HG03064 (cell line): ENCODE results near the gene INTS6.

Source experiments
- ATAC-seq: cut with Tn5 transposase; IDR thresholded peaks from one replicate; pipeline ENCODE4 v1.9.1; 2021; ENCODE audit warnings: low read depth; ENCODE audit not compliant: unreplicated experiment

Gene INTS6

GRCh38 chr13:51452361-51453206 lies at the start of gene INTS6:
TSS of gene INTS6 (minus strand) at chr13:51453036. CDS start at chr13:51452525, 511 bp downstream.
- ATAC-seq: peak; percentile 55

DNA sequence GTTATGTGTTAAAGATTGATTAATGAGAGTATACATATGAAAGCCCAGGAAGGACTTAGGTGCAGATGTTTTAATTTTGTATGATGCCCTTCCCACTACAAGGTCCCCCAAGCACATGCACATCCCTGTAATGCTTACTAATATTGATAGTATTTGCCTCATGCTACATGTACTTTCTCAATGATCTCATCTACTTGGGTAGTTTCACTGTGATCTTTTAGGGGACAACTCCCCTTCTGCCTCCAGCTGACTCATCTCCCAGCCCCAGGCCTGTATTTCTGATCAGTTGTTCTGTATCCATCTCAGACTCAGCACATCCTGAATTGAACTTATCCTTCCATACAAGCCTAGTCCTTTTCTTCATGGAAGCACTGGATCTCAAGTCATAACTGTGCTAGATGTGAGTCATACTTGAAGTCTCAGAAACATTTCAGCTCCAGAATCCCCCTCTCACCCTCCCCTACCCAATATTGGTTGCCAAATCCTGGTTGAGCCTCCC lies 49.4 kb upstream of the INTS6 start:
- peak; percentile 88 for ATAC-seq

DNA sequence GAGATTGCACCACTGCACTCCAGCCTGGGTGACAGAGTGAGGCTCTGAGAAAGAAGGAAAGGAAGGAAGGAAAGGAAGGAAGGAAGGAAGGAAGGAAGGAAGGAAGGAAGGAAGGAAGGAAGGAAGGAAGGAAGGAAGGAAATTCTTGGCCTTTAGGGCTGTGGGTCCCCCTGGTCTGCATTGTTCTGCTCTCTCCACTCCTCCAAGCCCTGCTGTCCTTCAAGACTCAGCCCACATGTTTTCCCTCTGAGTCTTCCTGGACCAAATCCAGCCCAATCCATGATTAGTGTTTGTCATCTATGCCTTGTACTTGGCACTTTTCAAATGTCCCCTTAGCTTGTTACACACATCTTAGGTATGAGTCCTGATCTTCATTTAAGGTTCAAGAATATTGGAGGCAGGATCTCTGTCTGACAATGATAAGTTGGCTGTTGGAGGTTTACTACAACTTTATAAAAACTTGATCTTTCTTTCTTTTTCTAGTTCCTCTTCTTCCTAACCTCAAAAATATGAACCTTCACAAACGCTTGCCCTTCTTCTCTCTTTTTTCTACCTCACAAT lies 48.8 kb upstream of the INTS6 start:
- ATAC-seq: peak; percentile 20

- ATAC-seq: no peak
Observed at GRCh38 chr13:51501096-51501495, 48.3 kb upstream of the INTS6 start.

- no peak for ATAC-seq
Observed at GRCh38 chr13:51500687-51501086, 47.9 kb upstream of the INTS6 start.

DNA sequence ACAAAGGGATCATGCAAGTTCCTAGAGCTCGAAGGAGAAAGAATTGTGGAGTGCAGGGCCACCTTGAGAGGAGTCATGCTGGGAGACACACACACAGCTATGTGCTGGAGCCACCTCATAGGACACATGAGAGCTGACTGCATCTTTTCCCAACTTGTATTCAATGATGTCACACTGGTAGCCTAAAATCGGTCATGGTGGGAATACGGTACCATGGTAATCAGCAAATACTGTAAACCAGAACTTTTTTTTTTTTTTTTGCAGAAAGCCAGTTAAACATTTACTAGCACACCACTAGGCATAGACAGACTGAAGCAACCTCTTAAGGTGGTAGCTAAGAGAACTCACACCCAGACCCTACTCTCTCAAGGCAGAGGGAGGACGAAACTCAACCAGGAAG lies 47.0 kb upstream of the INTS6 start:
- no peak for ATAC-seq

DNA sequence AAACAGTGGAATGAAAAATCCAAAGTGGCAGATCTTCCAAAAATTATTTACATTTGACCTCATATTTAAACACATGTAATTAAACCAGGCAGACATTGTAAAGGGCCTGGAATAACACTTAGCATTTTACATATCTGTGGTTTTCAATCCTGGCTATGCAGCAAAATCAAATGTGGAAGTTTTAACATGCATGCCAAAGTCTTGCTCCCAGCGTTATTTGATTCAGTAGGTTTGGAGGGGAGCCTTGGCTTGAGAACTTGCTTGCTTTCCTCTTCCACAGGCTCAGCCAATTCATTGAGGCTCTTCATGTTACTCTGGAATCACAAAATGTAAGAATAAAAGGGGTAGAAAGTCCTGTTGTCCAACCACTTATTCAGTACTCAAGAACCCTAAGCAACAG lies 42.5 kb upstream of the INTS6 start:
- no peak for ATAC-seq

DNA sequence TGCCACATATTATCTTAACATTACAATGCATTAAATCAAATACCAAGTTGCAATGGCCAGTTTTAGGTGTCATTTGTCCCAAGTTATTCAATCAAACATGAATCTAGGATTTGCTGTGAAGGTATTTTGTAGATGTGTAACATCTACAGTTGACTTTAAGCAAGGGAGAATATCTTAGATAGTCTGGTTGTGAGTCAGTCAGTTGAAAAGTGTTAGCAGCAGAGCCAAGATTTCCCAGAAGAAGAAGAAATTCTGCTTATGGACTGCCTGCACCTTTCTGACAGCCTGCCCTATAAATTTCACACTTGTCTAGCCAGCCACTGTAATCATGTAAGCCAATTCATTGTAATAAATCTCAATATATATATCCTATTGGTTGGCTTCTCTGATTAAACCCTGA lies 41.3 kb upstream of the INTS6 start:
- ATAC-seq: no peak

DNA sequence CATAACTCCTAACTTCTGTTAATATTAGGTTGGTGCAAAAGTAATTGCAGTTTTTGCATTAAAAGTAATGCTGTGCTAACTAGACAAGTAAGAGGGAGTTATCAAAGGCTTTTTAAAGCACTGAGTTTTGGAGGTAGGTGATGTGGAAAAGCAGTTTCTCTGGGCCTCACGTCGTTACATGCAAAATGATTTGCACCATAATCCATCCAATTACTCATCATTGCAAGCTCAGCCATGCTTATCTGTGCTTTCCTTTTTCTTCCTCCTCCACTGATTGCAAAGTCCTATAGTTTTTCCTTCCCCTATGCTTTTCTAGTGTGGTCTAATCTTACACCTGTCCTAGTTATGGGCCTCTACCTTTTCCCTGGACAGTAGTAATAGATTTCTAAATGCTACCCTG lies 35.4 kb upstream of the INTS6 start:
- no peak for ATAC-seq

DNA sequence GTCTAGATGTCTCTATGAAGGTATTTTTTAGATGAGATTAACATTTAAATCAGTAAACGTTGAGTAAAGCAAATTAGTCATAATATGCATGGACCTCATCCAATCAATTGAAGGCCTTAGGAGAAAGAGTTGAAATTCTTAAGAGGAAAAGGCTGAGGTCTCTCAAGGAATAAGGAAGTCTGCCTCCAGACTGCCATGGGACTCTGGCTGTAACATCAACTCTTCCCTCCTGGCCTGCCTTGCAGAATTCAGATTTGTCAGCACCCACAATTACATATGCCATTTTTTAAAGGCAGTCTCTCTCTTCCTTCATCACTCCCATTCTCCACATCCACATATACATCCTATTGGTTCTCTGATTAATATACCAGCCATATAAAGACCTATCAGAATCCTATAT lies 28.8 kb upstream of the INTS6 start:
- ATAC-seq: no peak

GRCh38 chr13:51479199-51479523 lies 26.3 kb upstream of the INTS6 start:
- ATAC-seq: no peak

GRCh38 chr13:51478418-51479198 lies 25.8 kb upstream of the INTS6 start:
- no peak for ATAC-seq

GRCh38 chr13:51477653-51478324 lies 25.0 kb upstream of the INTS6 start:
- ATAC-seq: no peak

GRCh38 chr13:51477149-51477548 lies 24.3 kb upstream of the INTS6 start:
- no peak for ATAC-seq

DNA sequence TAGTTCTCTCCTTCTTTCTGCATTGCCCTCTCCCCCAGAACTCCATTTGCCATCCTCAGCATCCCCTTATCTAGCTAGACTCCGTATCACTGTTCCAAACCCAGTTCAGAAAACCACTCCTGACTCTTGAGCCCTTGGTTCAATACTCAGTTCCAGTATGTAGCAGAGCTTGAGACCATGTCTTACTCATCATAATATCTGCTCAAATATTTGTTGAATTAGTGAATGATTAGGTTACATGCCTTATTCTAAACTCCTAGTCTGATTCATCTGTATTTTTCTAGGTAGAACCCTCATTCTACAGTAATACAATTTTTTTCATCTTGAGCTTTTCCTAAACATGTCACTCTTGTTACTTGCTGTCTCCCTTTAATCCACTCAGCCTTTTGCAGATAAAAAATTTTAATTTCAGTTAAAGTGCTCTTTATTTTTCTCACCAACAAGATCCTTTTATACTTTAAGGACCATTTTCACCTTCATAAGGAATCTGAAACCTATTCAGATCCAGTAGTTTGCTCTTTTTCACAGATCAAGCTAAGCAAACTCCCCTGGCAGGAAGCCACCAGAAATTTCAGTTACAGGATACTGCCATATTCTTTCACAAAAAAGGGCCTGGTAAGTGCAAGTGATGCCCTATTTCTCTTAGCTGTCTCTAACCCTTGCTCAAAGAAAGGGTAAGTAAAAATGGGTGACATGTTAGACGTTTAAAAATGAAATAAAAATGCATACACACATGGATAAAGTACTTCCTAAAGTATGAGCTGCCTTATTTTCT lies 23.1 kb upstream of the INTS6 start:
- no peak for ATAC-seq

GRCh38 chr13:51469790-51470189 lies 17.0 kb upstream of the INTS6 start:
- no peak for ATAC-seq

DNA sequence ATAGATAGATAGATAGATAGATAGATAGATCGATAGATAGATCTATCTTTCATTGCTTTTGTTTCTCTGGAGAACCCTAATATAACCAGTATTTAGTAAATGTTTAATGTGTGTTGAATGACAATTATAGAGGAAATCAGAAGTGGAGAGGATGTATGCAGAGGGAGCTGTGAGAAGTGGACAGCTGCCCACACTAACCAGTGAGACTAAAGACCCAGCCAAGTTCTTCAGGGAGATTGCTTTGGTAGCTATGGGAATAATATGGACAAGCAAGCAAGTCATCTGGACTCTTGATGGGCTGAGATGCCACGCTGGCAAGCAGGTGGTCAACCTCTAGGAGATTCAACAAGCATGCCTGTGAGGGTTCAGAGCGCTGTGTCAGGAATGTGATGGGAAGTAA lies 14.9 kb upstream of the INTS6 start:
- ATAC-seq: no peak

- no peak for ATAC-seq
Observed at GRCh38 chr13:51465124-51465523, 12.3 kb upstream of the INTS6 start.

GRCh38 chr13:51457086-51457815 lies 4.4 kb upstream of the INTS6 start:
- ATAC-seq: no peak

- ATAC-seq: no peak
Observed at GRCh38 chr13:51456510-51456909, 3.7 kb upstream of the INTS6 start.
